Measurements from ENCODE around the gene CDRT4. TPM values are rescaled to one million over a fixed set of nuclear protein-coding genes. Genes with fewer than 3 reads are reported as not detected.

The CDRT4 gene
- total RNA-seq, 1 experiment from 2014 or later, result 17.9 TPM

DNA sequence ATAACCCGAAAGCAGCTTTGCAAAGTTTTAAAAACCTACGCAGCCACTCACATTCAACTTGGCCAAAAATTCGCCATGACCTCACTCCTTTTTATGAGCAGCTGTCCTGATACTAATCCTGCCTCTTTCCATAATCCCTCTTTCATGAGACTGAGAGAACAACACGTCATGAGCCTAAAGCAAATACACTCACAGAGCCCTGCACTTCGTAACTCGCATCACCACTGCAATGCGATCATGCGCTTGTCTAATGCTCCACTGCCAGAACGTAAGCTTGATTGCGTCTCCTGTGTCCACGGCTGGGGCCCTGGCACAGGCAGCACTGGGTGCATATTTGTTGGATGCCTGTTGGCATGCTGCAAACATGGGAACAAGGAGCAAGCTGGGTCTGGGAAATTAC lies 36.2 kb downstream of the CDRT4 start:
- H3K27me3 ChIP-seq (ENCODE audit: insufficient read depth, low read depth), result no peaks in the 10 kb centered on the region
- CTCF ChIA-PET, result no interaction called here

GRCh38 chr17:15424521-15424920 lies 42.9 kb downstream of the CDRT4 start:
- POLR2A ChIA-PET (ENCODE audit: unreplicated experiment), result no interaction called here
- H3K4me1 ChIP-seq (replicated peaks; ENCODE audit: insufficient read depth), result no peaks in the 10 kb centered on the region
- H2AFZ ChIP-seq, result no peak overlapping the region
- H3F3A ChIP-seq (ENCODE audit: insufficient read depth, low read depth), result no peaks in the 10 kb centered on the region
- H3K79me2 ChIP-seq (ENCODE audit: low read depth), result no peaks in the 10 kb centered on the region
- H3K36me3 ChIP-seq (ENCODE audit: low read depth), result no peaks in the 10 kb centered on the region
- no peak for DNase-seq
- intact Hi-C loops (cut with micrococcal nuclease; ENCODE audit: unreplicated experiment), result no loop called here
- TF ChIP-seq, protein P1, sequence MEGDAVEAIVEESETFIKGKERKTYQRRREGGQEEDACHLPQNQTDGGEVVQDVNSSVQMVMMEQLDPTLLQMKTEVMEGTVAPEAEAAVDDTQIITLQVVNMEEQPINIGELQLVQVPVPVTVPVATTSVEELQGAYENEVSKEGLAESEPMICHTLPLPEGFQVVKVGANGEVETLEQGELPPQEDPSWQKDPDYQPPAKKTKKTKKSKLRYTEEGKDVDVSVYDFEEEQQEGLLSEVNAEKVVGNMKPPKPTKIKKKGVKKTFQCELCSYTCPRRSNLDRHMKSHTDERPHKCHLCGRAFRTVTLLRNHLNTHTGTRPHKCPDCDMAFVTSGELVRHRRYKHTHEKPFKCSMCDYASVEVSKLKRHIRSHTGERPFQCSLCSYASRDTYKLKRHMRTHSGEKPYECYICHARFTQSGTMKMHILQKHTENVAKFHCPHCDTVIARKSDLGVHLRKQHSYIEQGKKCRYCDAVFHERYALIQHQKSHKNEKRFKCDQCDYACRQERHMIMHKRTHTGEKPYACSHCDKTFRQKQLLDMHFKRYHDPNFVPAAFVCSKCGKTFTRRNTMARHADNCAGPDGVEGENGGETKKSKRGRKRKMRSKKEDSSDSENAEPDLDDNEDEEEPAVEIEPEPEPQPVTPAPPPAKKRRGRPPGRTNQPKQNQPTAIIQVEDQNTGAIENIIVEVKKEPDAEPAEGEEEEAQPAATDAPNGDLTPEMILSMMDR (conservative IDR thresholded peaks at IDR 0.05), result no peak
- no peak for TF ChIP-seq EZH2 (IDR thresholded peaks at IDR 0.05; ENCODE audit: low read depth)
- no peaks in the 10 kb centered on the region for H3K9me2 ChIP-seq (ENCODE audit: insufficient read depth)
- H3K4me3 ChIP-seq, result no peak overlapping the region
- no TSS peak for BruUV-seq (replicated peaks)
- no peaks in the 10 kb centered on the region for H4K20me1 ChIP-seq (ENCODE audit: insufficient read depth)
- no peak overlapping the region for H3K27ac ChIP-seq
- no peak overlapping the region for H3K4me2 ChIP-seq
- H3K9me3 ChIP-seq (ENCODE audit: insufficient read depth, low read depth), result no peaks in the 10 kb centered on the region
- CTCF ChIA-PET, result no interaction called here
- no peaks in the 10 kb centered on the region for H3K27me3 ChIP-seq (ENCODE audit: insufficient read depth, low read depth)

More for the DNA sequence above, 36.2 kb downstream of the CDRT4 start:
- no peaks in the 10 kb centered on the region for H3K79me2 ChIP-seq (ENCODE audit: low read depth)
- no peaks in the 10 kb centered on the region for H3K36me3 ChIP-seq (ENCODE audit: low read depth)
- H3F3A ChIP-seq (ENCODE audit: insufficient read depth, low read depth), result no peaks in the 10 kb centered on the region
- no peaks in the 10 kb centered on the region for H3K9me2 ChIP-seq (ENCODE audit: insufficient read depth)
- no peak overlapping the region for H2AFZ ChIP-seq
- intact Hi-C loops (cut with micrococcal nuclease; ENCODE audit: unreplicated experiment), result no loop called here
- no peaks in the 10 kb centered on the region for H3K4me1 ChIP-seq (replicated peaks; ENCODE audit: insufficient read depth)
- H4K20me1 ChIP-seq (ENCODE audit: insufficient read depth), result no peaks in the 10 kb centered on the region
- H3K4me3 ChIP-seq, result no peak overlapping the region
- DNase-seq, result no peak
- no peak overlapping the region for H3K4me2 ChIP-seq
- no peak for TF ChIP-seq EZH2 (IDR thresholded peaks at IDR 0.05; ENCODE audit: low read depth)
- TF ChIP-seq, protein P1 (conservative IDR thresholded peaks at IDR 0.05), result no peak
- H3K27ac ChIP-seq, result no peak overlapping the region
- POLR2A ChIA-PET (ENCODE audit: unreplicated experiment), result no interaction called here
- BruUV-seq (replicated peaks), result no TSS peak
- no peaks in the 10 kb centered on the region for H3K9me3 ChIP-seq (ENCODE audit: insufficient read depth, low read depth)

DNA sequence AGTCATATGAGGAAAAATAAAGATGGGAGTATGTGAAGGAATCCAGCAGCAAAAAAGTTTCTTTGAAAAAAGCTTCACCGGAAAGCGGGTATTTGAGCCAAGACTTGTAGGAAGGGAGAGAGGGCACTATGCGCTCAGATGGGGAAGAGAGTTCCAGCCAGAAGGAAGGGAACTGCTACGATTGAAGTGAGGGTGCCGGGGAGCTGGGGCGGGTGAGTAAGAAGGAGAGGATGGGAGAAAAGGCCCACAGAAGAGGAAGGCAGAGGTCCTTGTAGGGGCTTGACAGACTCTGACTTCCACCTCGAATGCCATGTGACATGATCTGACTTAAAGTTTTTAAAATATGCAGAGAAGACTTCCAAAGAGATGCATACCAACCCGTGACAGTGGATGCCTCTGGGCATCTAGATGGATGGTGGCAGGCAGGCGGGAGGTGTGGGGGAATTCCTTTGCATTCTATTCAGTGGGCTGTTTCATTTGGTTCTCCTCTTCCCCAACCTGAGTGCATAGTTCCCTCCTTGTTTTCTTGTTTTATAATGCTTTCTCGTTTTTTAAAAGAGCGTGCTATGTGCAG lies 44.9 kb downstream of the CDRT4 start:
- TF ChIP-seq, protein P1 (conservative IDR thresholded peaks at IDR 0.05), result no peak
- TF ChIP-seq EZH2 (IDR thresholded peaks at IDR 0.05; ENCODE audit: low read depth), result no peak
- no peak overlapping the region for H3K4me3 ChIP-seq
- H3K4me1 ChIP-seq (replicated peaks; ENCODE audit: insufficient read depth), result no peaks in the 10 kb centered on the region
- no peaks in the 10 kb centered on the region for H3K27me3 ChIP-seq (ENCODE audit: insufficient read depth, low read depth)
- no peak for DNase-seq
- intact Hi-C loops (cut with micrococcal nuclease; ENCODE audit: unreplicated experiment), result no loop called here
- no peaks in the 10 kb centered on the region for H3K9me3 ChIP-seq (ENCODE audit: insufficient read depth, low read depth)
- no peaks in the 10 kb centered on the region for H3F3A ChIP-seq (ENCODE audit: insufficient read depth, low read depth)
- H3K27ac ChIP-seq, result no peak overlapping the region
- BruUV-seq (replicated peaks), result no TSS peak
- ChIA-PET CTCF (no interaction called here), POLR2A (ENCODE audit: unreplicated experiment) (no interaction called here)
- H2AFZ ChIP-seq, result no peak overlapping the region
- no peaks in the 10 kb centered on the region for H3K36me3 ChIP-seq (ENCODE audit: low read depth)
- no peaks in the 10 kb centered on the region for H4K20me1 ChIP-seq (ENCODE audit: insufficient read depth)
- H3K4me2 ChIP-seq, result no peak overlapping the region
- H3K9me2 ChIP-seq (ENCODE audit: insufficient read depth), result no peaks in the 10 kb centered on the region
- no peaks in the 10 kb centered on the region for H3K79me2 ChIP-seq (ENCODE audit: low read depth)

Measured in PC-9 (cell line).